Parathyroid adenoma (tissue), 2 donors: ENCODE measurements around the gene ERGIC2.

Experiments used
- H2AFZ ChIP-seq: fragments of 300-600 bp; sonication (generic); one replicate; pipeline ENCODE4 v1.7.0; 2017; ENCODE audit warnings: antibody characterized with exemption, mild to moderate bottlenecking
- H3K27ac ChIP-seq: fragments of 300-600 bp; sonication (generic); one replicate; pipeline ENCODE4 v1.7.0; 2017
- H3K27me3 ChIP-seq: fragments of 300-600 bp; sonication (generic); one replicate; pipeline ENCODE4 v1.7.0; 2017; ENCODE audit warnings: low read length; ENCODE audit not compliant: control insufficient read depth, insufficient read depth
- H3K36me3 ChIP-seq: fragments of 300-600 bp; sonication (generic); one replicate; pipeline ENCODE4 v1.7.0; 2017; ENCODE audit warnings: low read length; ENCODE audit not compliant: control insufficient read depth, insufficient read depth
- H3K4me1 ChIP-seq: fragments of 300-600 bp; sonication (generic); one replicate; pipeline ENCODE4 v1.7.0; 2017; ENCODE audit warnings: control low read depth
- H3K4me2 ChIP-seq: fragments of 300-600 bp; sonication (generic); one replicate; pipeline ENCODE4 v1.7.0; 2017; ENCODE audit warnings: low read length
- H3K4me3 ChIP-seq: fragments of 300-600 bp; sonication (generic); one replicate; pipeline ENCODE4 v1.7.0; 2017; ENCODE audit warnings: low read depth, low read length
- H3K79me2 ChIP-seq: fragments of 300-600 bp; sonication (generic); one replicate; pipeline ENCODE4 v1.7.0; 2017; ENCODE audit warnings: control low read depth
- H3K9ac ChIP-seq: fragments of 300-600 bp; sonication (generic); one replicate; pipeline ENCODE4 v1.7.0; 2017; ENCODE audit warnings: mild to moderate bottlenecking
- H3K9me3 ChIP-seq: fragments of 300-600 bp; sonication (generic); one replicate; pipeline ENCODE4 v1.7.0; 2017; ENCODE audit warnings: low read length; ENCODE audit not compliant: control insufficient read depth
- CTCF ChIP-seq: fragments of 300-600 bp; sonication (generic); IDR thresholded peaks from one replicate; pipeline ENCODE4 v1.7.0; 2017; ENCODE audit warnings: antibody characterized with exemption, mild to moderate bottlenecking
- donor health status: primary hyperparathyroidism.

Gene ERGIC2

GRCh38 chr12:29337325-29337724 is 43.6 kb downstream of the ERGIC2 start:
- no peak overlapping the region for H2AFZ ChIP-seq
- H3K79me2 ChIP-seq: no peaks in the 10 kb centered on the region
- H3K27ac ChIP-seq: no peak overlapping the region
- H3K9me3 ChIP-seq: no peaks in the 10 kb centered on the region
- H3K27me3 ChIP-seq: no peaks in the 10 kb centered on the region
- no peaks in the 10 kb centered on the region for H3K4me1 ChIP-seq
- TF ChIP-seq CTCF: no peak
- H3K36me3 ChIP-seq: no peaks in the 10 kb centered on the region
- no peak overlapping the region for H3K4me3 ChIP-seq
- no peak overlapping the region for H3K4me2 ChIP-seq
- H3K9ac ChIP-seq: no peak overlapping the region

GRCh38 chr12:29334937-29335336 is 46.0 kb downstream of the ERGIC2 start:
- TF ChIP-seq CTCF: no peak
- Histone ChIP-seq H3K79me2 (no peaks in the 10 kb centered on the region), H3K4me1 (no peaks in the 10 kb centered on the region), H2AFZ (no peak overlapping the region), H3K9me3 (no peaks in the 10 kb centered on the region), H3K27me3 (no peaks in the 10 kb centered on the region), H3K4me2 (no peak overlapping the region), H3K36me3 (no peaks in the 10 kb centered on the region), H3K9ac (no peak overlapping the region), H3K27ac (no peak overlapping the region), H3K4me3 (no peak overlapping the region)

- no peak overlapping the region for H3K4me3 ChIP-seq
- H3K9ac ChIP-seq: no peak overlapping the region
- H3K79me2 ChIP-seq: no peaks in the 10 kb centered on the region
- H3K36me3 ChIP-seq: no peaks in the 10 kb centered on the region
- H3K4me2 ChIP-seq: no peak overlapping the region
- no peak for TF ChIP-seq CTCF
- H3K27ac ChIP-seq: no peak overlapping the region
- no peaks in the 10 kb centered on the region for H3K4me1 ChIP-seq
- H3K9me3 ChIP-seq: no peaks in the 10 kb centered on the region
- H2AFZ ChIP-seq: no peak overlapping the region
- no peaks in the 10 kb centered on the region for H3K27me3 ChIP-seq
Measured at GRCh38 chr12:29333178-29333577, 47.8 kb downstream of the ERGIC2 start.

GRCh38 chr12:29329411-29329810 is 51.6 kb downstream of the ERGIC2 start:
- no peak overlapping the region for H3K4me2 ChIP-seq

More at GRCh38 chr12:29329411-29329810, 51.6 kb downstream of the ERGIC2 start:
- Histone ChIP-seq H3K27ac (no peak overlapping the region), H3K9me3 (no peaks in the 10 kb centered on the region), H3K79me2 (no peaks in the 10 kb centered on the region), H3K4me3 (no peak overlapping the region), H3K27me3 (no peaks in the 10 kb centered on the region), H3K9ac (no peak overlapping the region), H2AFZ (no peak overlapping the region), H3K36me3 (no peaks in the 10 kb centered on the region), H3K4me1 (no peaks in the 10 kb centered on the region)
- TF ChIP-seq CTCF: no peak
